H9 (cell line): ENCODE data around the gene MYO18A. TPM values are rescaled to one million over a fixed set of nuclear protein-coding genes. Genes with fewer than 3 reads are reported as not detected.

Source experiments
- DNase-seq: peaks from one replicate; pipeline ENCODE4 v3.0.0-alpha.2; 2017
- H2AFZ ChIP-seq: one replicate; pipeline ENCODE4 v1.6.1; 2013; ENCODE audit warnings: mild to moderate bottlenecking, low read length, control low read depth, moderate library complexity
- H2AK5ac ChIP-seq: 2 replicates; pipeline ENCODE4 v1.6.1; 2013; ENCODE audit warnings: low read length, control low read depth, mixed read lengths; ENCODE audit not compliant: insufficient read length
- H2BK120ac ChIP-seq: one replicate; pipeline ENCODE4 v1.6.1; 2013; ENCODE audit warnings: low read depth, mild to moderate bottlenecking, low read length, control low read depth, inconsistent platforms; ENCODE audit not compliant: poor library complexity, severe bottlenecking
- H2BK12ac ChIP-seq: 2 replicates; pipeline ENCODE4 v1.6.1; 2013; ENCODE audit warnings: low read length, control low read depth, mixed read lengths, low read depth; ENCODE audit not compliant: insufficient read length
- H2BK15ac ChIP-seq: 2 replicates; pipeline ENCODE4 v1.6.1; 2013; ENCODE audit warnings: low read depth, low read length, control low read depth
- H2BK20ac ChIP-seq: one replicate; pipeline ENCODE4 v1.6.1; 2013; ENCODE audit warnings: low read depth, mild to moderate bottlenecking, low read length, control low read depth, inconsistent platforms; ENCODE audit not compliant: poor library complexity, severe bottlenecking
- H2BK5ac ChIP-seq: 2 replicates; pipeline ENCODE4 v1.6.1; 2013; ENCODE audit warnings: low read length, control low read depth, mixed read lengths; ENCODE audit not compliant: insufficient read length
- H3K14ac ChIP-seq: 2 replicates; pipeline ENCODE4 v1.6.1; 2013; ENCODE audit warnings: low read length, control low read depth; ENCODE audit not compliant: insufficient read depth
- H3K18ac ChIP-seq: 2 replicates; pipeline ENCODE4 v1.6.1; 2013; ENCODE audit warnings: low read depth, mild to moderate bottlenecking, mixed read lengths, low read length, control low read depth; ENCODE audit not compliant: insufficient read length
- H3K23ac ChIP-seq: 2 replicates; pipeline ENCODE4 v1.6.1; 2013; ENCODE audit warnings: low read length, control low read depth, mixed read lengths, low read depth; ENCODE audit not compliant: insufficient read length
- H3K23me2 ChIP-seq: 2 replicates; pipeline ENCODE4 v1.6.1; 2013; ENCODE audit warnings: low read depth, mild to moderate bottlenecking, mixed read lengths, low read length, control low read depth; ENCODE audit not compliant: insufficient read length, poor library complexity, severe bottlenecking
- H3K27ac ChIP-seq: 2 replicates; pipeline ENCODE4 v1.5.1; 2013; ENCODE audit warnings: low read length, control low read depth, mixed read lengths, low read depth; ENCODE audit not compliant: insufficient read length
- H3K27me3 ChIP-seq: 2 replicates; pipeline ENCODE4 v1.6.1; 2013; ENCODE audit warnings: low read length, control low read depth, inconsistent platforms; ENCODE audit not compliant: insufficient read depth
- H3K4ac ChIP-seq: 2 replicates; pipeline ENCODE4 v1.6.1; 2013; ENCODE audit warnings: low read depth, mild to moderate bottlenecking, control low read depth, inconsistent platforms, low read length, moderate library complexity
- H3K4me1 ChIP-seq: 2 replicates; pipeline ENCODE4 v1.6.1; 2013; ENCODE audit warnings: low read length, control low read depth, inconsistent platforms; ENCODE audit not compliant: insufficient read depth
- H3K4me2 ChIP-seq: 2 replicates; pipeline ENCODE4 v1.6.1; 2013; ENCODE audit warnings: low read length, control low read depth, mixed read lengths; ENCODE audit not compliant: insufficient read length, insufficient read depth
- H3K56ac ChIP-seq: 2 replicates; pipeline ENCODE4 v1.6.1; 2013; ENCODE audit warnings: low read depth, mild to moderate bottlenecking, mixed read lengths, low read length, control low read depth; ENCODE audit not compliant: insufficient read length
- H3K79me1 ChIP-seq: 2 replicates; pipeline ENCODE4 v1.6.1; 2013; ENCODE audit warnings: low read depth, mild to moderate bottlenecking, moderate library complexity, low read length, control low read depth, inconsistent platforms; ENCODE audit not compliant: insufficient read depth, poor library complexity, severe bottlenecking
- H3K79me2 ChIP-seq: 2 replicates; pipeline ENCODE4 v1.6.1; 2013; ENCODE audit warnings: low read length, control low read depth, inconsistent platforms; ENCODE audit not compliant: insufficient read depth
- H3K9ac ChIP-seq: 2 replicates; pipeline ENCODE4 v1.6.1; 2013; ENCODE audit warnings: low read length, control low read depth, mixed read lengths; ENCODE audit not compliant: insufficient read length; ENCODE audit errors: extremely low read depth
- H3K9me3 ChIP-seq: one replicate; pipeline ENCODE4 v1.6.1; 2013; ENCODE audit warnings: low read depth, low read length, inconsistent platforms; ENCODE audit not compliant: control insufficient read depth
- H3T11ph ChIP-seq: one replicate; pipeline ENCODE4 v1.6.1; 2013; ENCODE audit warnings: mild to moderate bottlenecking, low read length, control low read depth, inconsistent platforms
- H4K20me1 ChIP-seq: one replicate; pipeline ENCODE4 v1.6.1; 2013; ENCODE audit not compliant: control insufficient read depth, insufficient read length, insufficient read depth
- H4K5ac ChIP-seq: 2 replicates; pipeline ENCODE4 v1.6.1; 2013; ENCODE audit warnings: low read depth, mild to moderate bottlenecking, mixed read lengths, low read length, control low read depth; ENCODE audit not compliant: insufficient read length
- H4K8ac ChIP-seq: replicated peaks from 2 replicates; pipeline ENCODE4 v1.6.1; 2013; ENCODE audit warnings: low read length, control low read depth, mixed read lengths, low read depth; ENCODE audit not compliant: insufficient read length
- H4K91ac ChIP-seq: 2 replicates; pipeline ENCODE4 v1.6.1; 2013; ENCODE audit warnings: low read depth, mild to moderate bottlenecking, moderate library complexity, mixed read lengths, low read length, control low read depth; ENCODE audit not compliant: insufficient read length
- H3K27ac Mint-ChIP-seq, 3 experiments: 2 replicates in 2 of 3; 3 replicates in 1 of 3; pipeline ENCODE4 v1.8.0; 2020 to 2021; ENCODE audit warnings: mixed read lengths in 3 of 3, mild to moderate bottlenecking in 1 of 3, moderate library complexity in 1 of 3
- H3K27me3 Mint-ChIP-seq: 2 replicates; pipeline ENCODE4 v1.8.0; 2021; ENCODE audit warnings: low read depth, mild to moderate bottlenecking, moderate library complexity, mixed read lengths
- H3K36me3 Mint-ChIP-seq, 3 experiments: 2 replicates in 2 of 3; 3 replicates in 1 of 3; pipeline ENCODE4 v1.8.0; 2020 to 2021; ENCODE audit warnings: low read depth in 3 of 3, mixed read lengths in 3 of 3; ENCODE audit not compliant: insufficient read depth in 1 of 3
- H3K4me1 Mint-ChIP-seq, 2 experiments: 2 replicates each; pipeline ENCODE4 v1.8.0; 2020; ENCODE audit warnings: mixed read lengths in 2 of 2
- H3K4me3 Mint-ChIP-seq, 2 experiments: 2 replicates in 1 of 2; 3 replicates in 1 of 2; pipeline ENCODE4 v1.8.0; 2020 to 2021; ENCODE audit warnings: mild to moderate bottlenecking in 2 of 2, mixed read lengths in 2 of 2, moderate library complexity in 1 of 2
- H3K9me3 Mint-ChIP-seq, 2 experiments: 2 replicates in 1 of 2; 3 replicates in 1 of 2; pipeline ENCODE4 v1.8.0; 2020; ENCODE audit warnings: mild to moderate bottlenecking in 2 of 2, mixed read lengths in 2 of 2, moderate library complexity in 1 of 2
- CTCF ChIP-seq: fragments of 200-600 bp; sonication (generic); conservative IDR thresholded peaks from 3 replicates; pipeline ENCODE4 v1.8.0; 2021; ENCODE audit warnings: antibody characterized with exemption, mild to moderate bottlenecking
- WGBS: extraction: QIAGEN DNeasy Blood & Tissue Kit; methylation state at CpG from one replicate; pipeline ENCODE4 v1.1.7; 2013; ENCODE audit warnings: missing lambda C conversion rate, low lambda C conversion rate, mixed read lengths; ENCODE audit not compliant: insufficient read length; ENCODE audit errors: extremely low coverage; 5-methylcytosine and 5-hydroxymethylcytosine counted together
- total RNA-seq: library from RNA; stranded (reverse); gene quantifications from 2 replicates; pipeline ENCODE4 v1.2.1, GENCODE V29; 2021

The MYO18A gene
- total RNA-seq, 1 experiment from 2014 or later = 21.6 TPM

- Mint-ChIP-seq H3K27me3 (no peaks in the 10 kb centered on the region; the same call in 1 of the 2 replicates), H3K4me3 (peak overlapping the region in 1 of 2 experiments; percentile 55; a peak in 2 of 5 replicates), H3K9me3 (no peaks in the 10 kb centered on the region; a peak in 1 of 5 replicates), H3K27ac (peak overlapping the region; percentile 88 to 96 (median 93); a peak in 5 of 7 replicates), H3K36me3 (no peaks in the 10 kb centered on the region; a peak in 1 of 7 replicates), H3K4me1 (peaks cover 35 to 42% of the 10 kb centered on the region in 2 experiments)
- Histone ChIP-seq H3K79me2 (no peaks in the 10 kb centered on the region), H2BK20ac (no peak overlapping the region), H3K18ac (no peak overlapping the region), H2AK5ac (no peak overlapping the region), H2AFZ (no peak overlapping the region), H3K23me2 (no peaks in the 10 kb centered on the region), H3K23ac (no peak overlapping the region), H3K56ac (no peak overlapping the region), H4K20me1 (no peaks in the 10 kb centered on the region), H4K5ac (no peak overlapping the region), H4K91ac (no peak overlapping the region), H3K4me2 (no peak overlapping the region), H2BK12ac (no peak overlapping the region), H4K8ac (no peak overlapping the region), H3K4ac (no peak overlapping the region), H2BK120ac (no peak overlapping the region), H2BK15ac (no peak overlapping the region), H3K14ac (no peak overlapping the region; the same call in 1 of the 2 replicates), H3K9me3 (no peaks in the 10 kb centered on the region), H3K9ac (no peak overlapping the region), H3K27me3 (no peaks in the 10 kb centered on the region), H3K79me1 (no peaks in the 10 kb centered on the region), H3T11ph (no peak overlapping the region), H3K27ac (no peak overlapping the region), H2BK5ac (no peak overlapping the region), H3K4me1 (peaks cover 2% of the 10 kb centered on the region; the same call in 1 of the 2 replicates)
- WGBS = no CpG with 5 or more reads among the region's 15 CpGs
- no peak for DNase-seq
- no peak for TF ChIP-seq CTCF
Measured at GRCh38 chr17:29140631-29141513, 39.3 kb downstream of the MYO18A start.
